ENCODE data around the gene PLVAP.
A peak's percentile ranks its signal among the peaks of the same experiment; 100 is the strongest.

The PLVAP gene

DNA sequence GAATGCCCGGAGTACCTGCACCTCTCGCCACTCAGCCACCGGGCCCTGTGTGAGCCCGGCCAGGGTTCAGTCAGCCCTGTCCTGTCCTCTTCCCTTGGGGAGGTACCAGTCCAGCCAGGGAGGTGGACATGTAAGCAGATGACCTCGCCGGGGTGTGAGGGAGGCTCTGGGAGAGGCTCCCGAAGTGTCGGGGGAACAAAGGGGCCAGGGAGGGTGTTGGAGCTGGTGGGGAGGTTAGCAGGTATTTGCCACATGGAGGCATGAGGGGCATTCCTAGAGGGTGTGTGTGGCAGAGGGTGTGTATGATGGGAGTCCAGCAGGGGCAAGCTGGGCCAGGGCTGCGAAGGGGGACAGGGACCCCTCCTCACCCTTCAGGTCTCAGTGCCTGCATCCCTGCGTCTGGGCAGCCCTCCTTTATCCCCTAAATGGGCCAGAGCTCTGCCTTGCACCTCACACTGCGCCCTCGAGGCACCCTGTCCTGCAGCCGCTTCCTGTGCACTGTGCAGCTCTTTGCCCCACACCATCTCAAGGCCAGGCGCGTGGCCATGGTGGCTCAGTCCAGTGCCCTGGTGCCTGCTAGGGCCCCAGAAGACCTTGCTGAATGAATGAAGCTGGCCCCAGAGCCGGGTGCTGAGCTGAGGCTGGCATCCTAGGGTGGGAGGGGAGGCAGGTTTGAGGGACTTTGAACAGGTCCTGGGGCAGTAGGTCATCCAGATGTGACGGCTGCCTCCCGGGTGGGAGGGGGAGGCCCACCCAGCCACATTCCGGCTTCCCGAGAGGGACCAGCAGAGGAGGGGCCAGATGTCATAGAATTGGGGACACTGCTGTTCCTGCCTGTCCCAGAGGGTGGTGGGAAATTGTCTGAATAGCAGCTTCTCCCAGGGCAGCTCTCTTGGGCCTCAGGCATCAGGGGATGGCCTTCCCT, 64.7 kb downstream of the PLVAP start:
- H3K4me1 ChIP-seq, result peaks cover 3% of the 10 kb centered on the region
- H3K4me2 ChIP-seq (ENCODE audit: low read length), result no peak overlapping the region
- H3K27me3 ChIP-seq (ENCODE audit: control insufficient read depth, insufficient read depth, low read length), result no peaks in the 10 kb centered on the region
- TF ChIP-seq, protein P1, sequence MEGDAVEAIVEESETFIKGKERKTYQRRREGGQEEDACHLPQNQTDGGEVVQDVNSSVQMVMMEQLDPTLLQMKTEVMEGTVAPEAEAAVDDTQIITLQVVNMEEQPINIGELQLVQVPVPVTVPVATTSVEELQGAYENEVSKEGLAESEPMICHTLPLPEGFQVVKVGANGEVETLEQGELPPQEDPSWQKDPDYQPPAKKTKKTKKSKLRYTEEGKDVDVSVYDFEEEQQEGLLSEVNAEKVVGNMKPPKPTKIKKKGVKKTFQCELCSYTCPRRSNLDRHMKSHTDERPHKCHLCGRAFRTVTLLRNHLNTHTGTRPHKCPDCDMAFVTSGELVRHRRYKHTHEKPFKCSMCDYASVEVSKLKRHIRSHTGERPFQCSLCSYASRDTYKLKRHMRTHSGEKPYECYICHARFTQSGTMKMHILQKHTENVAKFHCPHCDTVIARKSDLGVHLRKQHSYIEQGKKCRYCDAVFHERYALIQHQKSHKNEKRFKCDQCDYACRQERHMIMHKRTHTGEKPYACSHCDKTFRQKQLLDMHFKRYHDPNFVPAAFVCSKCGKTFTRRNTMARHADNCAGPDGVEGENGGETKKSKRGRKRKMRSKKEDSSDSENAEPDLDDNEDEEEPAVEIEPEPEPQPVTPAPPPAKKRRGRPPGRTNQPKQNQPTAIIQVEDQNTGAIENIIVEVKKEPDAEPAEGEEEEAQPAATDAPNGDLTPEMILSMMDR (IDR thresholded peaks at IDR 0.05), result no peak
- H3K9me3 ChIP-seq (ENCODE audit: control insufficient read depth, low read length), result no peaks in the 10 kb centered on the region
- H3K36me3 ChIP-seq (ENCODE audit: control insufficient read depth, insufficient read depth, low read length), result no peaks in the 10 kb centered on the region
- H2AFZ ChIP-seq, result no peak overlapping the region
- H3K9ac ChIP-seq, result no peak overlapping the region
- H3K79me2 ChIP-seq, result peaks cover 20% of the 10 kb centered on the region
- H3K27ac ChIP-seq, result no peak overlapping the region
- H3K4me3 ChIP-seq (ENCODE audit: low read depth, low read length), result no peak overlapping the region

DNA sequence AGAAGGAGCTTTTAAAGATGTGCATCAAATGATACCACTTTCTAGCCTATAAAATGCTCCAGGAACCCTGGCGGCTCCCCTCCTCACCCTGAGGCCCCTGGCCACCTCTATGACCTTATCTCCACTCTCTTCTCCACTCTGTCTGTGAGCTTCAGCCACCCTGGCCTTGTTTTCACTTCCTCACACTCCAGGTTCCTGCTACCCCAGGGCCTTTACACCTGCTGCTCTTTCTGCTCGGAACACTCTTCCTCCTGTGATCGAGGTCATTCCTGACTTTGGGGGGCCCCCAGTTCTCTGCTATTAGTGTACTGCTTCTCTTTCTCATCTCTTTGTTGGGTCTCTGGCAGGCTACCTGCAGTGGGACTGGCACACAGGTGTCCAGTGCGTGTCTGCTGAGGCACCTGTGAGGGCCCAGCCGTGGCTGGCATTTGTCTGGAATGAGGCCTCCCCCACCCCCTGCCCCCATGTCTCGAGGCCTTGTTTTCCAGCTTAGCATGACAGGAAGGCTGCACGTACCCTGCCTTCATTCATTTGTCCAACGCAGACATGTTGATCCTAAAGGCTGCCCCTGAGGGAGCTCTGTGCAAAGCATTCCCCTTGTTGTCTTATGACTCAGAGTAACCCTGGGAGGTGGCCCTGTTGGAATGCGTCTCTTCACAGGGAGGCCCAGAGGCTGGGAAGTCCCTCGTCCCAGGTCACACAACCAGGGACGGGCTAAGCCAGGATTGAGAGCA, 65.5 kb downstream of the PLVAP start:
- TF ChIP-seq, protein P1 (IDR thresholded peaks at IDR 0.05), result no peak

DNA sequence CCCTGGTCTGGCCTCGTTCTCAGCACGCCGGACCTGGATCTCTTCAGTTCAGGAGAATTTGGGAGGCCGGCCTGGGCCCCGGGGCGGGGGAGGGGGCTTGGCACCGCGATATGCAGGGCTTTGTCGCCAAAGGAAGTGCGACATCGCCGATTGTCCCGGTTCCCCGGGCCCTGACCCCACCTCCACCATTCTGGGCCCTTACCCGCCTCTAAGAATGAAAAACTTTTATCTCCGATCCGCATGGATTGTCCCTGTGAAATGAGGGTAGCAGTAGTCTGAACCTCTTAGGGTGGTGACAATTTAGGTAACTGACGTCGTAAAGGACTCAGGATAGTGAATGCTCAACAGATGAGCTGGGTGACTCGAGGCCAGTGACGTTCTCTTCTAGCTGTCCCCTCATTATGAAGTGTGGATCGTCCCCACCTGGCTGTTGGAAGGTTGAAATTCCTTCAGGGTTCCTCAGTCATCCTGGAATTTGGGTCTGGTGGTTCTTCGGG, 67.1 kb downstream of the PLVAP start:
- H3K4me2 ChIP-seq (ENCODE audit: low read length), result peak overlapping the region; percentile 94
- H3K9me3 ChIP-seq (ENCODE audit: control insufficient read depth, low read length), result no peaks in the 10 kb centered on the region
- H3K9ac ChIP-seq, result peak overlapping the region; percentile 77
- peak overlapping the region; percentile 46 for H2AFZ ChIP-seq
- no peaks in the 10 kb centered on the region for H3K27me3 ChIP-seq (ENCODE audit: control insufficient read depth, insufficient read depth, low read length)
- peak overlapping the region; percentile 93 for H3K4me3 ChIP-seq (ENCODE audit: low read depth, low read length)
- H3K27ac ChIP-seq, result peak overlapping the region; percentile 72
- H3K36me3 ChIP-seq (ENCODE audit: control insufficient read depth, insufficient read depth, low read length), result no peaks in the 10 kb centered on the region
- TF ChIP-seq, protein P1 (IDR thresholded peaks at IDR 0.05), result no peak
- peaks cover 20% of the 10 kb centered on the region for H3K79me2 ChIP-seq
- peaks cover 3% of the 10 kb centered on the region for H3K4me1 ChIP-seq

More for the DNA sequence above, 65.5 kb downstream of the PLVAP start:
- H3K9me3 ChIP-seq (ENCODE audit: control insufficient read depth, low read length), result no peaks in the 10 kb centered on the region
- H3K9ac ChIP-seq, result no peak overlapping the region
- no peaks in the 10 kb centered on the region for H3K36me3 ChIP-seq (ENCODE audit: control insufficient read depth, insufficient read depth, low read length)
- no peaks in the 10 kb centered on the region for H3K27me3 ChIP-seq (ENCODE audit: control insufficient read depth, insufficient read depth, low read length)
- H3K4me1 ChIP-seq, result peaks cover 3% of the 10 kb centered on the region
- H3K79me2 ChIP-seq, result peaks cover 20% of the 10 kb centered on the region
- H2AFZ ChIP-seq, result no peak overlapping the region
- no peak overlapping the region for H3K4me3 ChIP-seq (ENCODE audit: low read depth, low read length)
- H3K27ac ChIP-seq, result no peak overlapping the region
- H3K4me2 ChIP-seq (ENCODE audit: low read length), result no peak overlapping the region

DNA sequence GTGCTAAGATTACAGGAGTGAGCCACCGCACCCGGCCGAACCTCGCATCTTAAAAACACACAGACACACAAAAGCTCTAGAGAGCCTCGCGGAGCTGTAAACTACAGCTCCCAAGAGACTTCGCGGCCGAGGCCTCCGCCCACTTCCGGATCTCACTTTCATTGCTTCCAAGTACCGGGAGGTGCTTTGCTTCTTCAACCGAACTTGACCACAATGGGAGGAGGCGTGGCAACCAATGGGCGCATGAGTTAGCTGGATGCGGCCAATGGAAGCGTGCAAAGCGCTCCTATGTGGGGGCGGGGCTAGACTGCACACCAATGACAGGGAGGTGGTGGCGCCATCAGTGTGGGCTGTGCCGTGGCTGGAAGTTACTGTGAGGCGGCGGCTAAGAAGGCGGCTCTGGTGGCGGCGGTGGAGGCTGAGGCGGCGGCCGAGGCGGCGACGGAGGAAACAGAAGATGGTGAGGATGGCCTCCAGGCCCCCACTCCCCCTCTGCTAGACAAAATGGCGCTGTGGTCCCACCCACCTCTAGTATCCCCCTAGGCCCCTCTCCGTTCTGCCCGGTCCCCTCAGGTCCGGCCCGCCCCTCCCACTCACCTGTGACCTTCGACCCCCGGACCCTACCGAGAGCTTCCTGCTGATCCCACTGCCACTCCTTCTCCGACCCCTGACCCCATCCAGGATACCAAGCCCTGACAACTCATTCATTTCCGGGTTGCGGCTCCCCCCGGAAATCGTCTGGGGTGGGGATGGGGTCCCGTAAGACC, 67.8 kb downstream of the PLVAP start, which contains the start of gene DDA1:
Gene DDA1, plus strand, starts transcription at position 366 of the 767 bp plus-strand sequence. Its CDS starts 92 bp downstream, at position 458.
- H3K4me2 ChIP-seq (ENCODE audit: low read length), result peak within 1 kb of the TSS; percentile 94
- TF ChIP-seq, protein P1 (IDR thresholded peaks at IDR 0.05), result no peak
- H2AFZ ChIP-seq, result peak within 1 kb of the TSS; percentile 46
- H3K27me3 ChIP-seq (ENCODE audit: control insufficient read depth, insufficient read depth, low read length), result no peaks in the 10 kb centered on the region
- H3K9me3 ChIP-seq (ENCODE audit: control insufficient read depth, low read length), result no peaks in the 10 kb centered on the region
- H3K4me3 ChIP-seq (ENCODE audit: low read depth, low read length), result peak within 1 kb of the TSS; percentile 93
- H3K36me3 ChIP-seq (ENCODE audit: control insufficient read depth, insufficient read depth, low read length), result no peaks in the 10 kb centered on the region
- H3K79me2 ChIP-seq, result peaks cover 20% of the 10 kb centered on the region
- peak within 1 kb of the TSS; percentile 77 for H3K9ac ChIP-seq
- H3K27ac ChIP-seq, result peak within 1 kb of the TSS; percentile 72
- peaks cover 9% of the 10 kb centered on the region for H3K4me1 ChIP-seq
